Non-pigmented ciliary epithelial cell (primary cell): ENCODE results near the gene RHBDD2.
A peak's percentile ranks its signal among the peaks of the same experiment; 100 is the strongest.

Source experiments
- DNase-seq: peaks from one replicate; pipeline ENCODE4 v3.0.0-alpha.2; 2010; ENCODE audit warnings: low read depth

The RHBDD2 gene

GRCh38 chr7:75920431-75921161 lies 41.8 kb downstream of the RHBDD2 start:
- no peak for DNase-seq

GRCh38 chr7:75921479-75921878 lies 42.6 kb downstream of the RHBDD2 start:
- no peak for DNase-seq

- DNase-seq: no peak
Measured at GRCh38 chr7:75922966-75923603, 44.3 kb downstream of the RHBDD2 start.

- DNase-seq: no peak
Measured at GRCh38 chr7:75924256-75924655, 45.4 kb downstream of the RHBDD2 start.

- DNase-seq: no peak
Measured at GRCh38 chr7:75924889-75925288, 46.1 kb downstream of the RHBDD2 start.

- DNase-seq: no peak
Measured at GRCh38 chr7:75925717-75926435, 47.0 kb downstream of the RHBDD2 start.

GRCh38 chr7:75928568-75928914 lies 49.7 kb downstream of the RHBDD2 start:
- DNase-seq: no peak

- DNase-seq: no peak
Measured at GRCh38 chr7:75931680-75932079, 52.8 kb downstream of the RHBDD2 start.

GRCh38 chr7:75937958-75938786 lies 59.3 kb downstream of the RHBDD2 start:
- DNase-seq: peak; percentile 65
